HG02870 (cell line): ENCODE results near the gene DGCR2.

Experiments used
- ATAC-seq: cut with Tn5 transposase; IDR thresholded peaks from one replicate; pipeline ENCODE4 v1.9.1; 2021; ENCODE audit warnings: mild to moderate bottlenecking, moderate library complexity; ENCODE audit not compliant: unreplicated experiment

Gene DGCR2

GRCh38 chr22:19146215-19146968, 24.2 kb upstream of the DGCR2 start:
- no peak for ATAC-seq

- no peak for ATAC-seq
Measured at GRCh38 chr22:19143967-19144400, 21.8 kb upstream of the DGCR2 start.

GRCh38 chr22:19143212-19143611, 21.0 kb upstream of the DGCR2 start:
- ATAC-seq = no peak

GRCh38 chr22:19142394-19142793, 20.2 kb upstream of the DGCR2 start:
- ATAC-seq = no peak

- no peak for ATAC-seq
Measured at GRCh38 chr22:19139974-19140373, 17.8 kb upstream of the DGCR2 start.

- no peak for ATAC-seq
Measured at GRCh38 chr22:19139001-19139356, 16.8 kb upstream of the DGCR2 start.

GRCh38 chr22:19138217-19139000, 16.2 kb upstream of the DGCR2 start:
- ATAC-seq = no peak

- ATAC-seq = no peak
Measured at GRCh38 chr22:19137384-19138216, 15.4 kb upstream of the DGCR2 start.

GRCh38 chr22:19136915-19137314, 14.7 kb upstream of the DGCR2 start:
- no peak for ATAC-seq

GRCh38 chr22:19134874-19135273, 12.7 kb upstream of the DGCR2 start:
- ATAC-seq = no peak

- no peak for ATAC-seq
Measured at GRCh38 chr22:19134176-19134831, 12.1 kb upstream of the DGCR2 start.

- no peak for ATAC-seq
Measured at GRCh38 chr22:19133561-19133960, 11.3 kb upstream of the DGCR2 start.

- no peak for ATAC-seq
Measured at GRCh38 chr22:19132693-19133400, 10.6 kb upstream of the DGCR2 start.

- ATAC-seq = no peak
Measured at GRCh38 chr22:19132153-19132552, 9.9 kb upstream of the DGCR2 start.

- no peak for ATAC-seq
Measured at GRCh38 chr22:19131685-19132015, 9.4 kb upstream of the DGCR2 start.

GRCh38 chr22:19130959-19131684, 8.9 kb upstream of the DGCR2 start, which contains the start of gene TSSK2:
TSS of gene TSSK2 (plus strand) at chr22:19131308. CDS start at chr22:19131400, 92 bp downstream.
- no peak for ATAC-seq

GRCh38 chr22:19129871-19130270, 7.7 kb upstream of the DGCR2 start:
- no peak for ATAC-seq

- ATAC-seq = no peak
Measured at GRCh38 chr22:19128946-19129727, 6.9 kb upstream of the DGCR2 start.

- ATAC-seq = no peak
Measured at GRCh38 chr22:19128009-19128401, 5.8 kb upstream of the DGCR2 start.
